Globus pallidus (tissue), 1 donor: ENCODE measurements around the gene STAP2.
A peak's percentile ranks its signal among the peaks of the same experiment; 100 is the strongest.
"Not testable (repeated sequence)": the region's sequence is repeated elsewhere in the genome, so short reads cannot be mapped to it uniquely, and the experiment has no call there.

Experiments used
- DNase-seq: peaks from one replicate; pipeline ENCODE4 v3.0.0-alpha.2; 2015; ENCODE audit warnings: low spot score

Gene STAP2

GRCh38 chr19:4298810-4299550, 39.6 kb downstream of the STAP2 start:
- no peak for DNase-seq

- no peak for DNase-seq
These were observed 40.5 kb downstream of the STAP2 start for GRCh38 chr19:4297901-4298809.

GRCh38 chr19:4295972-4296771, 42.5 kb downstream of the STAP2 start:
- DNase-seq = peak; percentile 75

- no peak for DNase-seq
These were observed 44.2 kb downstream of the STAP2 start for GRCh38 chr19:4294389-4294788.

- DNase-seq = no peak
These were observed 46.1 kb downstream of the STAP2 start for GRCh38 chr19:4292515-4292914.

GRCh38 chr19:4291184-4291732, 47.4 kb downstream of the STAP2 start:
- no peak for DNase-seq

- no peak for DNase-seq
These were observed 50.4 kb downstream of the STAP2 start for GRCh38 chr19:4288091-4288777.

GRCh38 chr19:4286141-4286540, 52.5 kb downstream of the STAP2 start:
- not testable (repeated sequence) for DNase-seq

- DNase-seq = no peak
These were observed 53.7 kb downstream of the STAP2 start for GRCh38 chr19:4284974-4285373.

GRCh38 chr19:4284176-4284958, 54.3 kb downstream of the STAP2 start:
- DNase-seq = no peak

- DNase-seq = no peak
These were observed 58.9 kb downstream of the STAP2 start for GRCh38 chr19:4279530-4280422.

GRCh38 chr19:4279267-4279529, 59.4 kb downstream of the STAP2 start:
- DNase-seq = no peak

- DNase-seq = no peak
These were observed 60.0 kb downstream of the STAP2 start, which contains the start of gene SHD for GRCh38 chr19:4278419-4279266. TSS of gene SHD (plus strand) at chr19:4279266. CDS start at chr19:4280064, 798 bp downstream.

GRCh38 chr19:4278010-4278409, 60.6 kb downstream of the STAP2 start:
- no peak for DNase-seq

GRCh38 chr19:4277191-4277696, 61.4 kb downstream of the STAP2 start:
- no peak for DNase-seq

GRCh38 chr19:4274321-4274686, 64.3 kb downstream of the STAP2 start:
- not testable (repeated sequence) for DNase-seq
